Gastrocnemius medialis (tissue), 4 donors: Measurements from ENCODE around the gene MTM1.

Experiments used
- CTCF ChIP-seq, 5 experiments: fragments of 450-650 bp in 3 of 5; fragments of 200-600 bp in 2 of 5; sonication (generic) in 2 of 5; IDR thresholded peaks in 4 of 5; conservative IDR thresholded peaks in 1 of 5; 1 replicate in 4 of 5; 2 replicates in 1 of 5; pipeline ENCODE4 v1.5.1; 2016 to 2019; ENCODE audit warnings: antibody characterized with exemption in 5 of 5, mild to moderate bottlenecking in 3 of 5, moderate library complexity in 3 of 5
- POLR2A ChIP-seq, 2 donors: fragments of 450-650 bp; IDR thresholded peaks; one replicate each; pipeline ENCODE4 v1.6.1; 2017; ENCODE audit warnings: antibody characterized with exemption in 2 of 2, mild to moderate bottlenecking in 2 of 2, moderate library complexity in 2 of 2

GRCh38 chrX:150700107-150700506 is 131.7 kb downstream of the MTM1 start:
- TF ChIP-seq CTCF (IDR thresholded peaks at IDR 0.05 in 4 of 5, conservative IDR thresholded peaks at IDR 0.05 in 1 of 5), result no peak
- no peak for TF ChIP-seq POLR2A (IDR thresholded peaks at IDR 0.05)
